Endothelial cell of umbilical vein (primary cell): ENCODE data around the gene GRM2. TPM values are rescaled to one million over a fixed set of nuclear protein-coding genes. Genes with fewer than 3 reads are reported as not detected.

ENCODE experiments used
- BruUV-seq: library from RNA; stranded (reverse); fragments of 400-500 nt; replicated peaks from 2 replicates; lab custom pipeline; 2021; lab: Mats Ljungman, UMichigan
- CTCF ChIA-PET: fragments of 300-600, 350-600 bp; sonication (Branson Sonifier 250); formaldehyde crosslinking; loops from one replicate; lab custom pipeline; 2021; ENCODE audit warnings: antibody characterized with exemption, inconsistent platforms; lab: Charles Lee
- POLR2A ChIA-PET: fragments of 300-600, 350-600 bp; sonication (Branson Sonifier 250); formaldehyde crosslinking; loops from one replicate; lab custom pipeline; 2021; ENCODE audit warnings: antibody characterized with exemption, inconsistent platforms; lab: Charles Lee
- DNase-seq: peaks from one replicate; pipeline ENCODE4 v3.0.0-alpha.2; 2011; ENCODE audit warnings: low read depth, low spot score
- FAIRE-seq: peaks from 2 replicates; lab custom pipeline; 2011; peaks lifted over from hg19 to GRCh38; lab: Jason Lieb, UNC
- H2AFZ ChIP-seq: 2 replicates; pipeline ENCODE4 v1.6.0; 2012; ENCODE audit warnings: low read depth, low read length, control low read depth, inconsistent platforms
- H3K27ac ChIP-seq: 2 replicates; pipeline ENCODE4 v1.5.1; 2011; ENCODE audit warnings: low read depth, mild to moderate bottlenecking, control low read depth, low read length, moderate library complexity; ENCODE audit not compliant: insufficient read depth
- H3K27me3 ChIP-seq, 2 experiments: 2 replicates each; pipeline versions ENCODE4 v1.6.0 to v1.6.1; 2011; ENCODE audit warnings: low read length in 2 of 2, mixed read lengths in 1 of 2; ENCODE audit not compliant: control insufficient read depth in 2 of 2, insufficient read depth in 2 of 2
- H3K36me3 ChIP-seq, 2 experiments: 2 replicates in 1 of 2; 3 replicates in 1 of 2; pipeline ENCODE4 v1.5.1; 2011; ENCODE audit warnings: low read length in 2 of 2, mild to moderate bottlenecking in 1 of 2, moderate library complexity in 1 of 2; ENCODE audit not compliant: control insufficient read depth in 2 of 2, insufficient read depth in 2 of 2; ENCODE audit errors: extremely low read depth in 1 of 2
- H3K4me1 ChIP-seq: 3 replicates; pipeline ENCODE4 v1.5.1; 2011; ENCODE audit warnings: mild to moderate bottlenecking, low read length; ENCODE audit not compliant: control insufficient read depth, insufficient read depth; ENCODE audit errors: extremely low read depth
- H3K4me2 ChIP-seq: 2 replicates; pipeline ENCODE4 v1.6.1; 2011; ENCODE audit warnings: low read length, control low read depth, mixed read lengths; ENCODE audit not compliant: insufficient read depth
- H3K4me3 ChIP-seq, 3 experiments: fragments of 200-600 bp in 1 of 3; sonication (generic), shearing (Covaris generic) in 1 of 3; replicated peaks in 1 of 3; 2 replicates each; pipeline ENCODE4 v1.5.1; 2011 to 2016; ENCODE audit warnings: control low read depth in 3 of 3, low read length in 3 of 3, mild to moderate bottlenecking in 2 of 3, inconsistent platforms in 1 of 3, low read depth in 1 of 3, moderate library complexity in 1 of 3; ENCODE audit not compliant: insufficient read depth in 1 of 3
- H3K79me2 ChIP-seq: 2 replicates; pipeline ENCODE4 v1.6.0; 2012; ENCODE audit warnings: low read length, inconsistent platforms; ENCODE audit not compliant: control insufficient read depth, insufficient read depth
- H3K9ac ChIP-seq: replicated peaks from 2 replicates; pipeline ENCODE3; 2011; ENCODE audit warnings: low read length, control low read depth; ENCODE audit not compliant: insufficient read depth; ENCODE audit errors: extremely low read depth
- H3K9me1 ChIP-seq: replicated peaks from 3 replicates; pipeline ENCODE4 v1.6.0; 2011; ENCODE audit warnings: mild to moderate bottlenecking, low read length; ENCODE audit not compliant: control insufficient read depth, insufficient read depth; ENCODE audit errors: extremely low read depth
- H3K9me3 ChIP-seq: replicated peaks from 2 replicates; pipeline ENCODE4 v1.5.1; 2012; ENCODE audit warnings: low read length, inconsistent platforms; ENCODE audit not compliant: control insufficient read depth, insufficient read depth
- H4K20me1 ChIP-seq: replicated peaks from 2 replicates; pipeline ENCODE3; 2011; ENCODE audit warnings: mild to moderate bottlenecking, low read length; ENCODE audit not compliant: control insufficient read depth, insufficient read depth; ENCODE audit errors: extremely low read depth
- EZH2 ChIP-seq: IDR thresholded peaks from 2 replicates; pipeline ENCODE4 v1.6.1; 2012; ENCODE audit warnings: borderline replicate concordance, low read depth, mild to moderate bottlenecking, moderate library complexity, low read length, inconsistent platforms; ENCODE audit not compliant: severe bottlenecking
- FOS ChIP-seq: IDR thresholded peaks from 2 replicates; pipeline ENCODE4 v1.6.1; 2011; ENCODE audit warnings: mild to moderate bottlenecking, low read length, moderate library complexity, borderline replicate concordance; ENCODE audit not compliant: insufficient read depth
- GATA2 ChIP-seq: IDR thresholded peaks from 2 replicates; pipeline ENCODE4 v1.7.0; 2011; ENCODE audit warnings: low read depth, mild to moderate bottlenecking, moderate library complexity, mixed read lengths, low read length; ENCODE audit not compliant: insufficient read length, insufficient read depth
- JUN ChIP-seq: IDR thresholded peaks from 2 replicates; pipeline ENCODE4 v1.6.1; 2011; ENCODE audit warnings: borderline replicate concordance, low read depth; ENCODE audit not compliant: insufficient read length, insufficient read depth
- MAX ChIP-seq: IDR thresholded peaks from 2 replicates; pipeline ENCODE4 v1.6.1; 2011; ENCODE audit not compliant: insufficient read depth, insufficient read length
- MYC ChIP-seq: IDR thresholded peaks from one replicate; pipeline ENCODE4 v1.6.1; 2011; ENCODE audit warnings: mild to moderate bottlenecking, low read depth, low read length
- POLR2A ChIP-seq: IDR thresholded peaks from 2 replicates; pipeline ENCODE4 v1.6.1; 2012; ENCODE audit warnings: low read depth, mild to moderate bottlenecking, control low read depth, low read length
- POLR2AphosphoS5 ChIP-seq: IDR thresholded peaks from 2 replicates; pipeline ENCODE4 v1.6.1; 2012; ENCODE audit warnings: low read depth, mild to moderate bottlenecking, control low read depth, low read length, moderate library complexity; ENCODE audit not compliant: insufficient read depth
- dilution Hi-C: fragments of 300-500 bp; cut with MboI; formaldehyde crosslinking; loops from one replicate; pipeline ENCODE4 v1.15.0; 2019; ENCODE audit warnings: low sequenced_read_pairs; ENCODE audit not compliant: extremely low pct_ligation_motif_present
- intact Hi-C: fragments of 100-400 bp; cut with micrococcal nuclease; formaldehyde crosslinking; loops from one replicate; pipeline ENCODE4 v1.10.0; 2022
- polyA plus RNA-seq, 4 experiments: library from polyadenylated mRNA; depleted of rRNA in 3 of 4; stranded (reverse) in 3 of 4; unstranded in 1 of 4; fragments of >200 nt; gene quantifications; 2 replicates each; pipeline versions ENCODE4 v1.2.1 to v1.2.3, GENCODE V29; 2011 to 2012; ENCODE audit warnings: missing spikeins in 1 of 4
- total RNA-seq: library from RNA; stranded (reverse); gene quantifications from 2 replicates; pipeline ENCODE4 v1.2.3, GENCODE V29; 2021
- TF ChIP-seq, protein P1 (sequence below), 2 donors: IDR thresholded peaks; 1 replicate in 1 of 2; 2 replicates in 1 of 2; pipeline ENCODE4 v1.5.1; 2011; ENCODE audit warnings: low read length in 2 of 2, mild to moderate bottlenecking in 2 of 2, moderate library complexity in 2 of 2, control low read depth in 1 of 2, inconsistent platforms in 1 of 2, low read depth in 1 of 2; ENCODE audit not compliant: insufficient read depth in 1 of 2; ENCODE audit errors: extremely low read depth in 1 of 2

Gene GRM2
- total and polyA plus RNA-seq, 2 donors (not counting 3 experiments of a cell fraction or from before 2014, with no cell fraction given): 0.10 to 0.51 TPM

GRCh38 chr3:51691021-51691420 lies 15.8 kb upstream of the GRM2 start:
- FAIRE-seq (no peak), DNase-seq (no peak)
- H3K4me2 ChIP-seq: no peak overlapping the region
- H3K9ac ChIP-seq: no peak overlapping the region
- H3K9me1 ChIP-seq: no peaks in the 10 kb centered on the region
- no peak overlapping the region for H2AFZ ChIP-seq
- dilution Hi-C loops: no loop called here
- ChIA-PET POLR2A (no interaction called here), CTCF (interaction anchor here (4.1 kb wide), 1 partner anchor 9 kb away, joined by 24 read pairs; no protein-coding TSS in a partner anchor)
- no peaks in the 10 kb centered on the region for H4K20me1 ChIP-seq
- H3K27me3 ChIP-seq: no peaks in the 10 kb centered on the region
- H3K4me3 ChIP-seq: no peak overlapping the region
- no peaks in the 10 kb centered on the region for H3K9me3 ChIP-seq
- no peak for TF ChIP-seq EZH2
- TF ChIP-seq POLR2A: no peak
- no peak for TF ChIP-seq POLR2AphosphoS5
- TF ChIP-seq MYC: no peak
- no peak for TF ChIP-seq MAX
- no peak for TF ChIP-seq GATA2
- TF ChIP-seq FOS: no peak
- TF ChIP-seq, protein P1, sequence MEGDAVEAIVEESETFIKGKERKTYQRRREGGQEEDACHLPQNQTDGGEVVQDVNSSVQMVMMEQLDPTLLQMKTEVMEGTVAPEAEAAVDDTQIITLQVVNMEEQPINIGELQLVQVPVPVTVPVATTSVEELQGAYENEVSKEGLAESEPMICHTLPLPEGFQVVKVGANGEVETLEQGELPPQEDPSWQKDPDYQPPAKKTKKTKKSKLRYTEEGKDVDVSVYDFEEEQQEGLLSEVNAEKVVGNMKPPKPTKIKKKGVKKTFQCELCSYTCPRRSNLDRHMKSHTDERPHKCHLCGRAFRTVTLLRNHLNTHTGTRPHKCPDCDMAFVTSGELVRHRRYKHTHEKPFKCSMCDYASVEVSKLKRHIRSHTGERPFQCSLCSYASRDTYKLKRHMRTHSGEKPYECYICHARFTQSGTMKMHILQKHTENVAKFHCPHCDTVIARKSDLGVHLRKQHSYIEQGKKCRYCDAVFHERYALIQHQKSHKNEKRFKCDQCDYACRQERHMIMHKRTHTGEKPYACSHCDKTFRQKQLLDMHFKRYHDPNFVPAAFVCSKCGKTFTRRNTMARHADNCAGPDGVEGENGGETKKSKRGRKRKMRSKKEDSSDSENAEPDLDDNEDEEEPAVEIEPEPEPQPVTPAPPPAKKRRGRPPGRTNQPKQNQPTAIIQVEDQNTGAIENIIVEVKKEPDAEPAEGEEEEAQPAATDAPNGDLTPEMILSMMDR (IDR thresholded peaks at IDR 0.05; ENCODE audit: extremely low read depth in 1 of 2, insufficient read depth in 1 of 2, low read depth in 1 of 2, low read length in 2 of 2): no peak
- no peak for TF ChIP-seq JUN
- intact Hi-C loops: no loop called here
- no peaks in the 10 kb centered on the region for H3K79me2 ChIP-seq
- peaks cover 4% of the 10 kb centered on the region for H3K4me1 ChIP-seq
- peaks cover 2 to 13% of the 10 kb centered on the region in 2 experiments for H3K36me3 ChIP-seq
- no TSS peak for BruUV-seq
- H3K27ac ChIP-seq: no peak overlapping the region
